HG03196 (cell line): ENCODE measurements around the gene TDP2.
"Not testable (repeated sequence)": the region's sequence is repeated elsewhere in the genome, so short reads cannot be mapped to it uniquely, and the experiment has no call there.

ENCODE experiments used
- ATAC-seq: cut with Tn5 transposase; IDR thresholded peaks from one replicate; pipeline ENCODE4 v1.9.1; 2021; ENCODE audit not compliant: unreplicated experiment

Gene TDP2

GRCh38 chr6:24683297-24684296, 16.9 kb upstream of the TDP2 start:
- no peak for ATAC-seq

GRCh38 chr6:24680582-24680981, 13.9 kb upstream of the TDP2 start:
- no peak for ATAC-seq

GRCh38 chr6:24678792-24679352, 12.2 kb upstream of the TDP2 start:
- ATAC-seq = not testable (repeated sequence)

GRCh38 chr6:24673625-24674024, 6.9 kb upstream of the TDP2 start:
- ATAC-seq = no peak

GRCh38 chr6:24672620-24673182, 6.0 kb upstream of the TDP2 start:
- no peak for ATAC-seq

- not testable (repeated sequence) for ATAC-seq
These were observed 4.4 kb upstream of the TDP2 start for GRCh38 chr6:24671077-24671476.

- ATAC-seq = not testable (repeated sequence)
These were observed 3.8 kb upstream of the TDP2 start for GRCh38 chr6:24670492-24670891.

GRCh38 chr6:24668997-24669361, 2.3 kb upstream of the TDP2 start:
- no peak for ATAC-seq

- not testable (repeated sequence) for ATAC-seq
These were observed 1.6 kb upstream of the TDP2 start for GRCh38 chr6:24668066-24668996.

- ATAC-seq = peak; percentile 2
These were observed 692 bp upstream of the TDP2 start for GRCh38 chr6:24667378-24667803.

- ATAC-seq = peak; percentile 31
These were observed 530 bp downstream of the TDP2 start for GRCh38 chr6:24666097-24666640.

GRCh38 chr6:24664046-24664987, 2.4 kb downstream of the TDP2 start:
- ATAC-seq = no peak

- ATAC-seq = no peak
These were observed 3.5 kb downstream of the TDP2 start for GRCh38 chr6:24663189-24663588.

- no peak for ATAC-seq
These were observed 4.5 kb downstream of the TDP2 start for GRCh38 chr6:24662236-24662635.

- not testable (repeated sequence) for ATAC-seq
These were observed 4.9 kb downstream of the TDP2 start for GRCh38 chr6:24661759-24662158.

- ATAC-seq = no peak
These were observed 6.6 kb downstream of the TDP2 start for GRCh38 chr6:24660105-24660504.

GRCh38 chr6:24659561-24659960, 7.1 kb downstream of the TDP2 start:
- ATAC-seq = no peak

GRCh38 chr6:24658573-24659560, 7.8 kb downstream of the TDP2 start:
- ATAC-seq = no peak
